Fibroblast of lung (primary cell): ENCODE results near the gene NCR3LG1. TPM values are rescaled to one million over a fixed set of nuclear protein-coding genes. Genes with fewer than 3 reads are reported as not detected.

Experiments used
- DNase-seq, 2 donors: peaks; one replicate each; pipeline versions ENCODE4 v3.0.0 to v3.0.0-alpha.2; 2010; ENCODE audit warnings: low read depth in 2 of 2
- H2AFZ ChIP-seq: 2 replicates; pipeline ENCODE4 v1.5.1; 2012; ENCODE audit warnings: low read length, control low read depth, inconsistent platforms
- H3K27ac ChIP-seq: 2 replicates; pipeline ENCODE4 v1.5.1; 2011; ENCODE audit warnings: low read length, control low read depth; ENCODE audit not compliant: insufficient read depth
- H3K27me3 ChIP-seq: 2 replicates; pipeline ENCODE4 v1.5.1; 2011; ENCODE audit warnings: mild to moderate bottlenecking, low read length; ENCODE audit not compliant: control insufficient read depth, insufficient read depth
- H3K36me3 ChIP-seq: 2 replicates; pipeline ENCODE4 v1.5.1; 2011; ENCODE audit warnings: low read length; ENCODE audit not compliant: control insufficient read depth, insufficient read depth
- H3K4me1 ChIP-seq: 2 replicates; pipeline ENCODE4 v1.5.1; 2011; ENCODE audit warnings: low read length; ENCODE audit not compliant: control insufficient read depth, insufficient read depth; ENCODE audit errors: extremely low read depth
- H3K4me2 ChIP-seq: 2 replicates; pipeline ENCODE4 v1.5.1; 2011; ENCODE audit warnings: low read length, control low read depth; ENCODE audit not compliant: insufficient read depth; ENCODE audit errors: extremely low read depth
- H3K4me3 ChIP-seq, 4 experiments: fragments of 200-600 bp in 1 of 4; sonication (generic) in 1 of 4; replicated peaks in 1 of 4; 2 replicates each; pipeline ENCODE4 v1.5.1; 2011 to 2016; ENCODE audit warnings: low read length in 4 of 4, low read depth in 3 of 4, mild to moderate bottlenecking in 3 of 4, control low read depth in 2 of 4, inconsistent platforms in 1 of 4, mixed read lengths in 1 of 4; ENCODE audit not compliant: insufficient read depth in 1 of 4; ENCODE audit errors: control extremely low read depth in 1 of 4
- H3K79me2 ChIP-seq: 2 replicates; pipeline ENCODE4 v1.5.1; 2012; ENCODE audit warnings: mild to moderate bottlenecking, low read length, inconsistent platforms; ENCODE audit not compliant: control insufficient read depth, insufficient read depth
- H3K9ac ChIP-seq: 2 replicates; pipeline ENCODE4 v1.5.1; 2011; ENCODE audit warnings: mild to moderate bottlenecking, low read length, control low read depth; ENCODE audit not compliant: insufficient read depth
- H3K9me3 ChIP-seq: 2 replicates; pipeline ENCODE4 v1.5.1; 2012; ENCODE audit warnings: low read depth, low read length; ENCODE audit not compliant: control insufficient read depth, insufficient read depth
- H4K20me1 ChIP-seq: 2 replicates; pipeline ENCODE4 v1.5.1; 2011; ENCODE audit warnings: low read length; ENCODE audit not compliant: control insufficient read depth, insufficient read depth; ENCODE audit errors: extremely low read depth
- EZH2 ChIP-seq: IDR thresholded peaks from 2 replicates; pipeline ENCODE4 v1.5.1; 2012; ENCODE audit warnings: low read length, control low read depth, mild to moderate bottlenecking; ENCODE audit errors: missing control alignments
- polyA plus RNA-seq, 2 donors: library from polyadenylated mRNA; depleted of rRNA in 1 of 2; stranded (reverse) in 1 of 2; unstranded in 1 of 2; fragments of >200 nt; gene quantifications; 2 replicates each; pipeline ENCODE4 v1.2.1, GENCODE V29; 2011 to 2012; ENCODE audit warnings: missing spikeins in 1 of 2
- total RNA-seq: library from RNA; depleted of rRNA; stranded (reverse); fragments of >200 nt; gene quantifications from 2 replicates; pipeline ENCODE4 v1.2.1, GENCODE V29; 2014
- TF ChIP-seq, protein P1 (sequence below), 2 donors: IDR thresholded peaks in 1 of 2; conservative IDR thresholded peaks in 1 of 2; 1 replicate in 1 of 2; 2 replicates in 1 of 2; pipeline ENCODE4 v1.5.1; 2011 to 2012; ENCODE audit warnings: low read length in 2 of 2, control low read depth in 1 of 2, inconsistent platforms in 1 of 2, low read depth in 1 of 2, mild to moderate bottlenecking in 1 of 2

NCR3LG1 gene
- total and polyA plus RNA-seq, 2 donors (not counting 1 experiment from before 2014, with no cell fraction given): 4.5 to 6.0 TPM

- H3K4me3 ChIP-seq: no peak overlapping the region
- H3K9me3 ChIP-seq: no peaks in the 10 kb centered on the region
- no peak overlapping the region for H3K9ac ChIP-seq
- no peak for TF ChIP-seq EZH2
- TF ChIP-seq, protein P1, sequence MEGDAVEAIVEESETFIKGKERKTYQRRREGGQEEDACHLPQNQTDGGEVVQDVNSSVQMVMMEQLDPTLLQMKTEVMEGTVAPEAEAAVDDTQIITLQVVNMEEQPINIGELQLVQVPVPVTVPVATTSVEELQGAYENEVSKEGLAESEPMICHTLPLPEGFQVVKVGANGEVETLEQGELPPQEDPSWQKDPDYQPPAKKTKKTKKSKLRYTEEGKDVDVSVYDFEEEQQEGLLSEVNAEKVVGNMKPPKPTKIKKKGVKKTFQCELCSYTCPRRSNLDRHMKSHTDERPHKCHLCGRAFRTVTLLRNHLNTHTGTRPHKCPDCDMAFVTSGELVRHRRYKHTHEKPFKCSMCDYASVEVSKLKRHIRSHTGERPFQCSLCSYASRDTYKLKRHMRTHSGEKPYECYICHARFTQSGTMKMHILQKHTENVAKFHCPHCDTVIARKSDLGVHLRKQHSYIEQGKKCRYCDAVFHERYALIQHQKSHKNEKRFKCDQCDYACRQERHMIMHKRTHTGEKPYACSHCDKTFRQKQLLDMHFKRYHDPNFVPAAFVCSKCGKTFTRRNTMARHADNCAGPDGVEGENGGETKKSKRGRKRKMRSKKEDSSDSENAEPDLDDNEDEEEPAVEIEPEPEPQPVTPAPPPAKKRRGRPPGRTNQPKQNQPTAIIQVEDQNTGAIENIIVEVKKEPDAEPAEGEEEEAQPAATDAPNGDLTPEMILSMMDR (conservative IDR thresholded peaks at IDR 0.05 in 1 of 2, IDR thresholded peaks at IDR 0.05 in 1 of 2; ENCODE audit: low read depth in 1 of 2, low read length in 2 of 2): no peak
- no peak for DNase-seq
- no peaks in the 10 kb centered on the region for H3K36me3 ChIP-seq
- H3K27ac ChIP-seq: no peak overlapping the region
- no peak overlapping the region for H2AFZ ChIP-seq
- H3K4me1 ChIP-seq: no peaks in the 10 kb centered on the region
- no peak overlapping the region for H3K4me2 ChIP-seq
- H4K20me1 ChIP-seq: no peaks in the 10 kb centered on the region
- H3K79me2 ChIP-seq: no peaks in the 10 kb centered on the region
- H3K27me3 ChIP-seq: peaks cover 4% of the 10 kb centered on the region
Observed at GRCh38 chr11:17415523-17416104, 64.0 kb downstream of the NCR3LG1 start.

DNA sequence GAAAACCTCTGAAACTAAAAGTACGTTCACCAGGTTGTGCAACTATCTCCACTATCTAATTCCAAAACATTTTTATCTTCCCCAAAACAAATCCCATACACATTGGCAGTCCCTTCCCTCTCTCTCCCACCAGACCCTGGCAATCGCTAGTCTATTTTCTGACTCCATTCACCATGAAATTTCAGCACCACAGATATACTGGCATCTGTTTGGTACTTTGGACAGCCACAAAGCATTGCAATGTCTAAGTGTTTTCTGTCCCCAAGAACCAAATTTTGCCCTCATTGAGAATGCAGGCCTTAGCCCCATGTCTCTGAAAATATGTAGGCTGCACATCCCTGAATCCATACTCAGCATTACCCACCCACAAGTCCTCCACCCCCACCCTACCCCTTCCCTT lies 64.9 kb downstream of the NCR3LG1 start:
- TF ChIP-seq, protein P1 (conservative IDR thresholded peaks at IDR 0.05 in 1 of 2, IDR thresholded peaks at IDR 0.05 in 1 of 2; ENCODE audit: low read depth in 1 of 2, low read length in 2 of 2): no peak
- TF ChIP-seq EZH2: no peak
- Histone ChIP-seq H3K9ac (no peak overlapping the region), H2AFZ (no peak overlapping the region), H3K27ac (no peak overlapping the region), H3K9me3 (no peaks in the 10 kb centered on the region), H3K27me3 (peaks cover 4% of the 10 kb centered on the region), H3K4me2 (no peak overlapping the region), H3K4me1 (no peaks in the 10 kb centered on the region), H4K20me1 (no peaks in the 10 kb centered on the region), H3K4me3 (no peak overlapping the region), H3K36me3 (no peaks in the 10 kb centered on the region), H3K79me2 (no peaks in the 10 kb centered on the region)
- no peak for DNase-seq

DNA sequence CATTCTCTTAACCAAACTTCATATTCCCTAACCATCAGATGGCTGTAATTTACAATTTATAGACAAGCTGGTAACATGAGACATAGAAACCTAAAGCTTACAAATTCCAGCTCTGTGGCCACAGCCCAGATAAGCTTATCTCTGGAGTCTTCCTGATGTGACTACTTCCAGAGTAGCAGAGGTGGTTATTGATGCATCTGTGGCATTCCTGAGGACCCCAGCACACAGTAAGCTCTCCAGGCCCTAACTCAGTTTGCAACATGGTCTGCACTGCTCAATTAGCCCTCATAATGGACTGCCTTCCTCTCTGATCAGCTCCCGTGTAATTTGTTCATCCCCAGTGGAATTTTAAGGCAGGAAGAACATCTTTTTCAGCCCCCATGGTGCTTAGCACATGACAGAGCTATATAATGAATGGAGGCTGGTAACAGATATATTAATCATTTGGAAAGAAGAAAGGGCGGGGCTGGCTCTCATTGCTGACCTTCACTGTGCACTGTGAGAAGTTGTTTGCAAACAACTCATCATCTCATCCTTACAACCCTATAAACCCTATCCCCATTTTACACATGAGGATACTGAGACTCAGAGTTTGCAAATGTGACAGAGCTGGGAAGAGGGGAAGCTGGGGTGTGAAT lies 67.0 kb downstream of the NCR3LG1 start:
- DNase-seq: peak in 1 of 2 donors; percentile 8
- no peak for TF ChIP-seq EZH2
- TF ChIP-seq, protein P1 (conservative IDR thresholded peaks at IDR 0.05 in 1 of 2, IDR thresholded peaks at IDR 0.05 in 1 of 2; ENCODE audit: low read depth in 1 of 2, low read length in 2 of 2): no peak
- Histone ChIP-seq H3K27me3 (peaks cover 4% of the 10 kb centered on the region), H3K36me3 (no peaks in the 10 kb centered on the region), H4K20me1 (no peaks in the 10 kb centered on the region), H3K9me3 (no peaks in the 10 kb centered on the region), H3K4me2 (no peak overlapping the region), H3K27ac (no peak overlapping the region), H3K4me3 (no peak overlapping the region), H3K4me1 (no peaks in the 10 kb centered on the region), H3K79me2 (no peaks in the 10 kb centered on the region), H2AFZ (no peak overlapping the region), H3K9ac (no peak overlapping the region)
